Parietal lobe (tissue), 1 donor: Measurements from ENCODE around the gene KMT2D. TPM values are rescaled to one million over a fixed set of nuclear protein-coding genes. Genes with fewer than 3 reads are reported as not detected.

ENCODE experiments used
- total RNA-seq: library from RNA; depleted of rRNA; stranded (reverse); fragments of >200 nt; gene quantifications from one replicate; pipeline ENCODE4 v1.2.3, GENCODE V29; 2014

Gene KMT2D
- total RNA-seq = 57.6 TPM

GRCh38 chr12:49060237-49061156, at the start of gene KMT2D:
KMT2D (minus strand) TSS chr12:49060794; CDS start chr12:49055324, 5,470 bp downstream.

GRCh38 chr12:49094160-49094974, 33.8 kb upstream of the KMT2D start, which contains the start of gene DHH:
DHH (minus strand) TSS chr12:49094801; CDS start chr12:49094512, 289 bp downstream.

GRCh38 chr12:49069507-49070346, 9.1 kb upstream of the KMT2D start, which contains the start of gene RHEBL1:
RHEBL1 (minus strand) TSS chr12:49069979; CDS start chr12:49069785, 194 bp downstream.

GRCh38 chr12:49018261-49019119, 42.1 kb downstream of the KMT2D start, which contains the start of gene PRKAG1:
PRKAG1 (minus strand) TSS chr12:49018776; CDS start chr12:49018740, 36 bp downstream.

Other genes starting within 250 kb of the KMT2D start
- 67.6 TPM for gene CACNB3, start 242.3 kb downstream of the KMT2D start, total RNA-seq
- 94.2 TPM for gene DDX23, start 208.6 kb downstream of the KMT2D start, total RNA-seq
- gene RND1, start 194.9 kb downstream of the KMT2D start, total RNA-seq = 29.1 TPM
- gene FKBP11, start 135.3 kb downstream of the KMT2D start, total RNA-seq = 12.2 TPM
- gene ARF3, start 103.3 kb downstream of the KMT2D start, total RNA-seq = 71.4 TPM
- 3.4 TPM for gene WNT10B, start 89.1 kb downstream of the KMT2D start, total RNA-seq
- gene WNT1, start 82.5 kb downstream of the KMT2D start, total RNA-seq = not detected
- 5.3 TPM for gene DDN, start 61.4 kb downstream of the KMT2D start, total RNA-seq
- gene PRKAG1, start 42.0 kb downstream of the KMT2D start, total RNA-seq = 26.3 TPM
- 0.63 TPM for gene RHEBL1, start 9.2 kb upstream of the KMT2D start, total RNA-seq
- 0.31 TPM for gene DHH, start 34.0 kb upstream of the KMT2D start, total RNA-seq
- 154 TPM for gene LMBR1L, start 50.1 kb upstream of the KMT2D start, total RNA-seq
- gene TUBA1B, start 70.6 kb upstream of the KMT2D start, total RNA-seq = 1,288 TPM
- gene TUBA1A, start 128.3 kb upstream of the KMT2D start, total RNA-seq = 9,192 TPM
- 35.7 TPM for gene TUBA1C, start 204.3 kb upstream of the KMT2D start, total RNA-seq
- gene PRPH, start 234.4 kb upstream of the KMT2D start, total RNA-seq = 2.2 TPM